Measurements from ENCODE around the gene SFMBT2.

The SFMBT2 gene

DNA sequence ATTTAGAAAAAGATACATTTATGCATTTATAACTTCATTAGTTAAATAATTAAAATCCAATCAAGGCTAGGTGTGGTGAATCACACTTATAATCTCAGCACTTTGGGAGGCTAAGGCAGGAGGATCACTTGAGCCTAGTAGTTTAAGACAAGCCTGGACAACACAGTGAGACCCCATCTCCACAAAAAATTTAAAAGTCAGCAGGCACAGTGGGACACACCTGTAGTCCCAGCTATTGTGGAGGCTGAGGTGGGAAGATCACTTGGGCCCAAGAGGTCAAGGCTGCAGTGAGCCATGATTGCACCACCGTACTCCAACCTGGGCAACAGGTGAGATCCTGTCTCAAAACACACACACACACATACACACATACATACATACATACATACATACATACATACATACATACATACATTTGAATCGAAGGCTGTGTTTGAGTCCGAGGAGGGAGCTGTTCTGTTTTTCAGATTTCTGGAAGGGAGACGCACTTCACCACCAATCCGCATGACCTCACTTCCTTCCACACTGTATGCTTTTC lies 30.1 kb downstream of the SFMBT2 start:
- no peak for ATAC-seq (replicated peaks)
- Mint-ChIP-seq H3K4me3 (no peak overlapping the region), H3K36me3 (peaks cover 60 to 70% of the 10 kb centered on the region in 2 donors), H3K27me3 (no peaks in the 10 kb centered on the region), H3K4me1 (peaks cover 21 to 28% of the 10 kb centered on the region in 2 donors), H3K9me3 (peaks cover 7 to 10% of the 10 kb centered on the region in 2 donors), H3K27ac (no peak overlapping the region)
- no peak for DNase-seq

DNA sequence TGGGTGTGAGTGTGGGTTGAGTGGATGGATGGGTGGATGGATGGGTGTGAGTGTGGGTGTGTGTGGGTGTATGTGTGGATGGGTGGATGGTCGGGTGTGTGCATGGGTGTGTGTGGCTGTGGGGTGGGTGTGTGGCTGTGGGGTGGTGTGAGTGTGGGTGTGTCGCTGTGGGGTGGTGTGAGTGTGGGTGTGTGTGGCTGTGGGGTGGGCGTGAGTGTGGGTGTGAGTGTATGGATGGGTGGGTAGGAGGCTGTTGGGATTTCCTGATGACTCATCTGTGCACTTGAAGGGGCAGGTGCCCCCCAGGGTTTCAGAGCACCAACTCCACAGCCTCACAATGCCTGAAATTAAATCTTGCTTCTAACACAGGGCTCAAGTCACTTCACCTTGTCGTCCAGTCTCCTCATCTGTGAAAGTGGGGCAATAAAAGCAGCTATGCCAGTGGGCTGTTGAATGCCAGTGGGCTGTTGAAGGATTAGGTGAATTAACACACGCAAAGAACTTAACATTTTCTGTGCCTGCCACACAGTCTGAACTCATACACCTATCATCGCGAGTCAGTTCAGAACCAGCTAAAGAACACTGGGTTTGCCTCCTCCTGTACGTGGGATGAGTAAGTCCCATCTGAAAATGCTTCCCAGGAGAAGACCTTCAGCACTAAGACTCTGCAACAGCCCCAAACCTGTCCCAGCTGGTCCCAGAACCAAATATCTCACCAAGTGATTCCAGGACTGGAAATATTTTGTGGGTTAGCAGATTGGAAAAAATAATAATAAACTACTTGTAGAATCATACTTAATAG lies 32.0 kb downstream of the SFMBT2 start:
- peak overlapping the region; percentile 74 for H3K27ac Mint-ChIP-seq
- ATAC-seq (replicated peaks) (peak; percentile 45 to 59), DNase-seq (no peak)
- peaks cover 70 to 81% of the 10 kb centered on the region in 2 donors for H3K36me3 Mint-ChIP-seq
- H3K4me3 Mint-ChIP-seq, result no peak overlapping the region
- peaks cover 20 to 28% of the 10 kb centered on the region in 2 donors for H3K4me1 Mint-ChIP-seq
- H3K9me3 Mint-ChIP-seq, result peaks cover 7 to 10% of the 10 kb centered on the region in 2 donors
- H3K27me3 Mint-ChIP-seq, result no peaks in the 10 kb centered on the region

DNA sequence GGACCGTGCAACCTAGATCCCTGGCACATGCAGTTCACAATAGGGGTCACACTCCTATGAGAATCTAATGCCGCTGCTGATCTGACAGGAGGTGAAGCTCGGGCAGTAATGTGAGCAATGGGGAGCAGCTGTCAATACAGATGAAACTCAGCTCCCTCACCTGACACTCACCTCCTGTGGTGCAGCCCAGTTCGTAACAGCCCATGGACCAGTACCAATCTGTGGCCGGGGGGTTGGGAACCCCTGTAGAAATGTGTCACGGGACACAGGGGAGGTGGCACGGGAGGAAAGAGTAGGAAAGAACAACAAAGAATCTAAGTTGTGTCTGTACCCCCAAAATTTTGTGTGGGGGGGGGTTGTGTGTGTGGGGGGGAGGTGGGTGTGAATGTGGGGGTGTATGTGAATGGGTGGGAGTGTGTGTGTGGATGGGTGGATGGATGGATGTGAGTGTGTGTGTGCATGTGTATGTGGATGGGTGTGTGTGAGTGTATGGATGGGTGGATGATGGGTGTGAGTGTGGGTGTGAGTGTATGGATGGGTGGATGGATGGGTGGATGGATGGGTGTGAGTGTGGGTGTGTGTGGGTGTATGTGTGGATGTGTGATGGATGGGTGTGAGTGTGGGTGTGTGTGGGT lies 33.1 kb downstream of the SFMBT2 start:
- ATAC-seq (replicated peaks) (no peak), DNase-seq (no peak)
- H3K27ac Mint-ChIP-seq, result peak overlapping the region; percentile 83
- H3K9me3 Mint-ChIP-seq, result peaks cover 14 to 18% of the 10 kb centered on the region in 2 donors
- peaks cover 75 to 86% of the 10 kb centered on the region in 2 donors for H3K36me3 Mint-ChIP-seq
- peak overlapping the region in 1 of 2 donors; percentile 41 for H3K4me3 Mint-ChIP-seq
- peaks cover 24 to 39% of the 10 kb centered on the region in 2 donors for H3K4me1 Mint-ChIP-seq
- no peaks in the 10 kb centered on the region for H3K27me3 Mint-ChIP-seq

DNA sequence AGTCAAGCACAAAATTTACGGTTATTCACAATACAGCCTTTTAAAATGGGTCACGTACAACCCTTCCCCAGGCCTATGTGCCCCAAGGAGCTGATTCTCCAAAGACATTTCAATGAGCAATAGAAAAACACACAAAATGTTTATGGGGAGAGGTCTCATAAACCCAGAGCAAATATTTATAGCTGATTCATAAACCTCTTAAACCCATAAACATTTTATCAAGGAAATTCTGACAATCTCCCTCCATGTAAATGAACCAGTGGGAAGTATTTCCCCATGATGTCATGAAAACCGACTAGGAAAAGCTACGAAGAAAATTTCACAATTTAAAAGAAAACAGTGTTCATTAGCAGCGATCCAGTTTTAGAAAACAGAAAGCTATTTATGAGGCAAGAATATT lies 36.0 kb downstream of the SFMBT2 start:
- Mint-ChIP-seq H3K9me3 (peaks cover 17 to 19% of the 10 kb centered on the region in 2 donors), H3K36me3 (peaks cover 82 to 93% of the 10 kb centered on the region in 2 donors), H3K27me3 (no peaks in the 10 kb centered on the region), H3K4me1 (peaks cover 23 to 42% of the 10 kb centered on the region in 2 donors), H3K27ac (no peak overlapping the region), H3K4me3 (no peak overlapping the region)
- no peak for DNase-seq
- ATAC-seq (replicated peaks), result no peak

DNA sequence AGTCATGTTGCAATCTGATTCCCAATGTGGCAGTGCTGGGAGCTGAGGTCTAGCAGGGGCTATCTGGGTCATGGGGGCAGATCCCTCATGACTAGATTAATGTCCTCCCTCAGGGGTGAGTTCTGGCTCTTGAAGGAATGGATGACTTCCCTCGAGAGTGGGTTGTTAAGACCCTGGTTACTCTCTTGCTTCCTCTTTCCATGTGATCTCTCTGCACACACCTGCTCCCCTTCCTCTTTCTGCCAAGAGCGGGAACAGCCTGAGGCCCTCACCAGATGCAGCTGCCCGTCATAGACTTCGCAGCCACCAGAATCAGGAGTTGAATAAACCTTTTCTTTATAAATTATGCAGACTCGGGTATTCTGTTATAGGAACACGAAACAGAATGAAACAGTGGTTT lies 37.8 kb downstream of the SFMBT2 start:
- Mint-ChIP-seq H3K4me3 (no peak overlapping the region), H3K4me1 (peaks cover 14 to 29% of the 10 kb centered on the region in 2 donors), H3K27me3 (no peaks in the 10 kb centered on the region), H3K9me3 (peaks cover 14 to 15% of the 10 kb centered on the region in 2 donors), H3K27ac (no peak overlapping the region), H3K36me3 (peaks cover 76 to 86% of the 10 kb centered on the region in 2 donors)
- ATAC-seq (replicated peaks), result no peak
- DNase-seq, result no peak

DNA sequence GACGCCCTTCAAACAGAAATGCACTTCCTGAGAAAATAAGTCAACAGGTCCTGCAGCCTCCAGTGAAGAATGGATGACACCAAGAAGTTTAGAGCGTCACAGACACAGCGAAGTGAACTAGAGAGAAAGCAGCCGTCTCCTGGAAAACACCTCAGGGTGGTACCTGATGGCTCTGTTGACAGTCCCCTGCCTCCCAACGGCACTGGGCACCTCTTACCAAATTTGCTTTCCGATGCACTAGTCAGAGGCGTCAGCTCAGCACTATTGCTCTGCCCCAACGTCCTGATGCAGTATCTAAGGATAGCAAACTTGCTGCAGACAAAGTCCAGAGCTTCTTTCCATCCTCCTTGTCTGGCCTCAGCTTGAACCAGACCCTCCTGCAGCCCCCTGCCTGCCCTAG lies 38.3 kb downstream of the SFMBT2 start:
- Mint-ChIP-seq H3K27ac (no peak overlapping the region), H3K4me3 (no peak overlapping the region), H3K9me3 (peaks cover 9 to 10% of the 10 kb centered on the region in 2 donors), H3K36me3 (peaks cover 74 to 83% of the 10 kb centered on the region in 2 donors), H3K27me3 (no peaks in the 10 kb centered on the region), H3K4me1 (peaks cover 9 to 29% of the 10 kb centered on the region in 2 donors)
- no peak for ATAC-seq (replicated peaks)
- DNase-seq, result no peak

DNA sequence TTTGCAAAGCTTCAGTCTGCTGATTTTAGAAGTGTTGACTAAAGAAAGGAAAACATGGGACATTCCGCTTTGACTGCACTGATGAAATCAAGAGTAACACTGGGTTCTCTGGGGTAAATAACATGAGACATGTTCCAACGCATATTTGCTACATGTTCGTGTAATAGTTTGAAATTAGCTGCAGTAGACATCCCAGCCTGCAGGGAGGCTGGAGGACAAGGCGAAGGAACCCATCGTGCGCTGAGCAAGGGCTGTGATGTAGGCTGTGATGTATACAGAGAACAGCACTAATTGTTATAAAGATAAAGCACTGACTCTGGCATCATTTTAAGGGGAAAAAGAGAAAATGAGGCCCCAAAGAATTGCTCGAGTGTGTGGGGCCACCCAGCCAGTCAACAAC lies 40.3 kb downstream of the SFMBT2 start:
- H3K9me3 Mint-ChIP-seq, result peaks cover 9 to 10% of the 10 kb centered on the region in 2 donors
- H3K27ac Mint-ChIP-seq, result no peak overlapping the region
- H3K36me3 Mint-ChIP-seq, result peaks cover 72 to 82% of the 10 kb centered on the region in 2 donors
- no peak for DNase-seq
- peaks cover 5 to 21% of the 10 kb centered on the region in 2 donors for H3K4me1 Mint-ChIP-seq
- H3K4me3 Mint-ChIP-seq, result no peak overlapping the region
- no peak for ATAC-seq (replicated peaks)
- no peaks in the 10 kb centered on the region for H3K27me3 Mint-ChIP-seq

DNA sequence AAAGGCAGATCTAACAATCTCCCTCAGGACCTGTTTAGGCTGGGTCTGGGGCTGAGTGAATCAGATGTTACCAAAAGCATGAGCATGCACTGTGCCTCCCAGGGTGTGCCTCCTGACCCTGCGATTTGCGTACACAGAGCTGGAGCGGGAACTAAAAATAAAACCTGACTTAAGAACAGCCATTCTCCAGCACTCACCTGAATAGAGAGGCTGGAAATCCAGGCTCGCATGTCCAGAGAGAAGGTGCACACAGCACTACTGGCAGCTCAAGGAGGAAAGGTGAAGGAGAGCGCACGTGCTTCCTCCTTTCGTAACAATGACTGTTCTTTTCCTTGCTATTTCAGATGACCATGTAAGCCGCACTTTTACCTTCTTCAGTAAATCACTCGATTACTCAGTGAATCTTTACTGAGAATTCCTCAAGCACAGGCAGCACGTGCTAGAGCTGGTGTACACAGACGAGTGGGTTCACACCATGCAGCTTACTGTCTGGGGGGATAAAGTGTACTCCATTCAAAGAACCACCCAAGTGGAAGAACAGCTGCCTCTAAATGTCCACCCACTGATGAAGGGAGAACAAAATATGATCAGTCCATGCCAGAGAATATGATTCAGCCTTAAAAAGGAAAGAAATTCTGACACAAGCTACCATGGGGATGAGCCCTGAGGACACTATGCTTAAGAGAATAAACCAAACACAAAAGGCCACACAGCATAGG lies 45.6 kb downstream of the SFMBT2 start:
- ATAC-seq (replicated peaks) (no peak), DNase-seq (no peak)
- peaks cover 9 to 15% of the 10 kb centered on the region in 2 donors for H3K9me3 Mint-ChIP-seq
- peaks cover 2 to 4% of the 10 kb centered on the region in 2 donors for H3K4me1 Mint-ChIP-seq
- H3K36me3 Mint-ChIP-seq, result peaks cover 73 to 85% of the 10 kb centered on the region in 2 donors
- no peaks in the 10 kb centered on the region for H3K27me3 Mint-ChIP-seq
- H3K4me3 Mint-ChIP-seq, result no peak overlapping the region
- H3K27ac Mint-ChIP-seq, result no peak overlapping the region

DNA sequence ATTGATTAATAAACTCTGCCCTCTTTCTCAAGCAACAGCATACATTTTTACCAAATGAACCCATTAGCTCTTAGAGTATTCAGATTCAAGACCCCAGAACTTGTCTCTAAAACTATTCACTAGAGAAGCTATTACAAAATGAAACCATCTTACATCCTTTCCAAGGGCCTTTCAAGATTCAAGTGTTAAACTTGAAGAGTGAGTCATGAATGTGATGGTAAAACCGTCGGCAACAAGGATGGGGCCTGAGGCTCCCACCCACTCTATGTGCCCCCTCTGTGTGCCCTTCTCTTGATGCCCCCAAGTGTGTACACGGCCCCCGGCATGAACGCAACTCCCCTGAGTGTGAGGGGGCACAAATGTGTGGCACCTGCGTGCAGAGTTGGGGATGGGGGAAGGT lies 46.4 kb downstream of the SFMBT2 start:
- Mint-ChIP-seq H3K27me3 (no peaks in the 10 kb centered on the region), H3K4me1 (peaks cover 2 to 4% of the 10 kb centered on the region in 2 donors), H3K27ac (no peak overlapping the region), H3K4me3 (no peak overlapping the region), H3K9me3 (peaks cover 9 to 13% of the 10 kb centered on the region in 2 donors), H3K36me3 (peaks cover 71 to 85% of the 10 kb centered on the region in 2 donors)
- DNase-seq (no peak), ATAC-seq (replicated peaks) (no peak)

DNA sequence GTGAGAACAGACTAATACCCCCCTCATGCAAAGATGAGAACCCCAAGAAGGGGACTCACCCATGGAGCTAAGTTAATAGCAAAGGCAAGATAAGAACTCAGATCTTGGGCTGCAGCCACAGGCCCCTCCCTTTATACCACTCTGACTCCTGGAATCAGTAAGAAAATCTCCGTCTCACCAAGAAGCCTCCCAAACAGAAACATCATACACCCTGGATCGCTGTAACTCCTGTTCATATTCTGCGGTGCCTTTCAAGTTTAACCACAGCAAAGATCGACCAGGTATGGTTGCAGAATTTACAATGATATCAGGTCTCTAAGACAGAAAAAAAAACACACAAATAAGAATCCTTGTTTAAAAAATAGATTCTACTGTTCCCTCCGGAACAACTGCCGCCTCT lies 47.1 kb downstream of the SFMBT2 start:
- Mint-ChIP-seq H3K27ac (no peak overlapping the region), H3K9me3 (peaks cover 13 to 18% of the 10 kb centered on the region in 2 donors), H3K27me3 (no peaks in the 10 kb centered on the region), H3K4me1 (peaks cover 3 to 4% of the 10 kb centered on the region in 2 donors), H3K36me3 (peaks cover 78 to 92% of the 10 kb centered on the region in 2 donors), H3K4me3 (no peak overlapping the region)
- ATAC-seq (replicated peaks) (no peak), DNase-seq (no peak)

DNA sequence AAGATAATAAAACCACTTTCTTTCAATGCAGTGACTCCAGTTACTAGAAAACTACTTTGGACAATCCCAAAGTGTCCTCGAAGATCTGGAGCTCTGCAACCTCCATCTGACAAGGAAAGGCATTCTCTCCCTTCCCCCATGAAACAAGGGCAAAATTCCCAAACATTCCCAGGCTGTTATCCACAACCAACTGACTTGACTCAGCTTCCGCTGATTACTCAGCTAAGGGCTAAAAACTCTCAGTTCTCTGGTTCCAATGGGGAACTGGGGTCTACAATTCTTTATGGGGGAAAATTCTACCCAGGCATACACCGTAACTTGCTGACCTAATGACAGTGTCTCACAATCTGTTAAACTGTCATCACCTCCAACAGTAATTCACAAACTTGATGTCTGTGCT lies 48.4 kb downstream of the SFMBT2 start:
- no peaks in the 10 kb centered on the region for H3K27me3 Mint-ChIP-seq
- DNase-seq, result no peak
- H3K27ac Mint-ChIP-seq, result no peak overlapping the region
- peaks cover 4% of the 10 kb centered on the region in 2 donors for H3K4me1 Mint-ChIP-seq
- no peak for ATAC-seq (replicated peaks)
- H3K9me3 Mint-ChIP-seq, result peaks cover 18 to 23% of the 10 kb centered on the region in 2 donors
- no peak overlapping the region for H3K4me3 Mint-ChIP-seq
- H3K36me3 Mint-ChIP-seq, result peaks cover 80 to 98% of the 10 kb centered on the region in 2 donors

DNA sequence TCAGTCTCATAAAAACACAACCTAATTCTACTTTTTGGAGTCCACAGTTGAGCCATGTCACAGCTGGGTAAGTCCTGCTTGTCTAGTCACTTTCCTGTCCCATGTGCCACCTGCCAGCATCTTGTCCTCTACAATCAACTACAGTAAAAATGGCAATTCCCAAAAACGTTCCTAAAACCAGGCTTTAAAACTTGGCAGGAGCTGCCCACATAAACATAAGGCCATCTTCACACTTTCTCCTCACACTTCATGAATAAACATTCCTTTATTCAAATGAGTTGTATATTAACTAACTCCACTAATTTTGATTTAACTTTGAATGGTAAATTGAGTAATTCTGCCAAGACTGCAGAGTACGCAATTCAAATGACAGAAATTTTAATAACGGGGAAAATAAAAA lies 49.5 kb downstream of the SFMBT2 start:
- Mint-ChIP-seq H3K27ac (no peak overlapping the region), H3K4me3 (no peak overlapping the region), H3K36me3 (peaks cover 80 to 96% of the 10 kb centered on the region in 2 donors), H3K4me1 (peaks cover 4% of the 10 kb centered on the region in 2 donors), H3K27me3 (no peaks in the 10 kb centered on the region), H3K9me3 (peaks cover 18 to 23% of the 10 kb centered on the region in 2 donors)
- DNase-seq, result no peak
- no peak for ATAC-seq (replicated peaks)

DNA sequence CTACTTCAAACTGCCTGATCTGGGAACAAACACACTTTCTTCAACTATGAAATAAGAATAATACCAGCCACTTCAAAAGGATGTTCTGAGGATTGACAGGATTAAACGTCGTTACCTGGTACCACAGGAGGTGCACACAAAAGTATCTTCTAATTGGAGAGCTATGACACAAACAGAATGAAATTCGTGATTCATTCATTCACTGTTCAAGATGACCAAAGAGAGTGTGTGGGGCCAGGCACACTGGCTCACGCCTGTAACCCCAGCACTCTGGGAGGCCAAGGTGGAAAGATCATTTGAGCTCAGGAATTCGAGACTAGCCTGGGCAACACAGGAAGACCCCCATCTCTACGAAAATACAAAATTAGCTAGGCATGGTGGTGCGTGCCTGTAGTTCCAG lies 50.9 kb downstream of the SFMBT2 start:
- Mint-ChIP-seq H3K27me3 (no peaks in the 10 kb centered on the region), H3K36me3 (peaks cover 71 to 89% of the 10 kb centered on the region in 2 donors), H3K9me3 (peaks cover 18 to 23% of the 10 kb centered on the region in 2 donors), H3K4me1 (peaks cover 4% of the 10 kb centered on the region in 2 donors), H3K4me3 (no peak overlapping the region), H3K27ac (no peak overlapping the region)
- DNase-seq, result no peak
- no peak for ATAC-seq (replicated peaks)

DNA sequence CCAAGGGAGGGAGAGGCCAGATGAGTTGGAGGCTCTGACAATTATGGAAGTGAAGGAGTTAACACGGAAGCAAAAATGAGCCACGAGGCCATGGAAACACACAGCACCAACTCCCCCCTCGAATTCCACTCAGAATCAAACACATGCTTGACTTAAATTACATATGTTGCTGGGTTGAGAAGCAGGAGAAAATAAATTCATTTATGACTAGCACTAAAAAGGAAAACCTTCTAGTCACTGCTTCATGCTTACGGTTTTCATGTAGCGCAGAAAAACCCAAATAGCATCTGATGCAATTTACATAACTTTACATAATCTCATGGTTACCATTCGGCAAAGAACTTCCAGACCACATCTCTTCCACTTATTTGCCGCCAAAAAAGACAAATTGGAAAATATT lies 51.5 kb downstream of the SFMBT2 start:
- H3K4me3 Mint-ChIP-seq, result no peak overlapping the region
- peaks cover 68 to 86% of the 10 kb centered on the region in 2 donors for H3K36me3 Mint-ChIP-seq

More for the DNA sequence above, 51.5 kb downstream of the SFMBT2 start:
- ATAC-seq (replicated peaks) (no peak), DNase-seq (no peak)
- Mint-ChIP-seq H3K9me3 (peaks cover 18 to 21% of the 10 kb centered on the region in 2 donors), H3K4me1 (peaks cover 0 to 2% of the 10 kb centered on the region in 2 donors), H3K27ac (no peak overlapping the region), H3K27me3 (no peaks in the 10 kb centered on the region)

Data from stimulated activated naive B cell treated with anti-CD40 and anti-IgM and Interleukin-4, amounts not matched to agents 10 μg/mL and 1 μg/mL and 100 μg/mL, for 72 hours (primary cell).